OCI-LY3 (cell line): Measurements from ENCODE around the gene SCAMP1.

ENCODE experiments used
- EZH2phosphoT487 ChIP-seq: fragments of 200-600 bp; shearing (Covaris generic); IDR thresholded peaks from 2 replicates; pipeline ENCODE4 v1.6.1; 2018; ENCODE audit warnings: antibody characterized with exemption, mixed run types, low read depth
- TF ChIP-seq, protein P1 (sequence below): fragments of 200-600, 300-600 bp; sonication (generic); IDR thresholded peaks from 2 replicates; pipeline ENCODE4 v1.5.1; 2014; ENCODE audit warnings: antibody characterized with exemption, low read length, low read depth

- TF ChIP-seq, protein P1, sequence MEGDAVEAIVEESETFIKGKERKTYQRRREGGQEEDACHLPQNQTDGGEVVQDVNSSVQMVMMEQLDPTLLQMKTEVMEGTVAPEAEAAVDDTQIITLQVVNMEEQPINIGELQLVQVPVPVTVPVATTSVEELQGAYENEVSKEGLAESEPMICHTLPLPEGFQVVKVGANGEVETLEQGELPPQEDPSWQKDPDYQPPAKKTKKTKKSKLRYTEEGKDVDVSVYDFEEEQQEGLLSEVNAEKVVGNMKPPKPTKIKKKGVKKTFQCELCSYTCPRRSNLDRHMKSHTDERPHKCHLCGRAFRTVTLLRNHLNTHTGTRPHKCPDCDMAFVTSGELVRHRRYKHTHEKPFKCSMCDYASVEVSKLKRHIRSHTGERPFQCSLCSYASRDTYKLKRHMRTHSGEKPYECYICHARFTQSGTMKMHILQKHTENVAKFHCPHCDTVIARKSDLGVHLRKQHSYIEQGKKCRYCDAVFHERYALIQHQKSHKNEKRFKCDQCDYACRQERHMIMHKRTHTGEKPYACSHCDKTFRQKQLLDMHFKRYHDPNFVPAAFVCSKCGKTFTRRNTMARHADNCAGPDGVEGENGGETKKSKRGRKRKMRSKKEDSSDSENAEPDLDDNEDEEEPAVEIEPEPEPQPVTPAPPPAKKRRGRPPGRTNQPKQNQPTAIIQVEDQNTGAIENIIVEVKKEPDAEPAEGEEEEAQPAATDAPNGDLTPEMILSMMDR = no peak
- TF ChIP-seq EZH2phosphoT487 = no peak
These were observed 116.4 kb downstream of the SCAMP1 start for GRCh38 chr5:78476795-78477194.
